Measurements from ENCODE around the gene HOXC12.

Gene HOXC12

DNA sequence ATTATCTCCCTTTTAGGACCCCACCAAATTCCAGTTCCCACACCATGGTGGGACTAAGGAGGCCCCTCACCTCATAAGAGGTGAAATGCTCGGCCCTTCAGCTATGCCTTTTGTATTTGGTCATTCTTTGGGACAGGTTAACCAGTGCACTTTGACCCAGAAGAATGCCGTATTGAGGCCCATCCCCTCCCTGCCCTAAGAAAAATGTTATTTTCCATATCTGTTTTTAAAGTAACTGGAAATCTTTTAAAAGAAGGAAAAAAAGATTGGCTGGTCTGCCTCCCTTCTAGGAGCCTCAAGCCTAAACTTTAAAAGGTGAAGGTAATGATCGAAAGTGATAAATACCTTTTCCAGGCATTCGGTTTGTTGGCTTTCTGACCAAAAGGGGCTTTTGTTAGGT is 21.8 kb upstream of the HOXC12 start:
- Histone ChIP-seq H3K36me3 (ENCODE audit: control insufficient read depth, insufficient read depth, low read length) (no peaks in the 10 kb centered on the region), H3K27ac (ENCODE audit: low read depth, low read length) (no peak overlapping the region), H3K9me3 (ENCODE audit: control insufficient read depth, insufficient read depth, low read depth, low read length) (no peaks in the 10 kb centered on the region), H3K4me3 (ENCODE audit: low read depth, low read length) (no peak overlapping the region), H3K27me3 (ENCODE audit: control insufficient read depth, insufficient read depth, low read length) (peaks cover 100% of the 10 kb centered on the region), H3K9ac (ENCODE audit: low read length) (no peak overlapping the region), H3K4me1 (ENCODE audit: control insufficient read depth, insufficient read depth, low read length) (no peaks in the 10 kb centered on the region)

DNA sequence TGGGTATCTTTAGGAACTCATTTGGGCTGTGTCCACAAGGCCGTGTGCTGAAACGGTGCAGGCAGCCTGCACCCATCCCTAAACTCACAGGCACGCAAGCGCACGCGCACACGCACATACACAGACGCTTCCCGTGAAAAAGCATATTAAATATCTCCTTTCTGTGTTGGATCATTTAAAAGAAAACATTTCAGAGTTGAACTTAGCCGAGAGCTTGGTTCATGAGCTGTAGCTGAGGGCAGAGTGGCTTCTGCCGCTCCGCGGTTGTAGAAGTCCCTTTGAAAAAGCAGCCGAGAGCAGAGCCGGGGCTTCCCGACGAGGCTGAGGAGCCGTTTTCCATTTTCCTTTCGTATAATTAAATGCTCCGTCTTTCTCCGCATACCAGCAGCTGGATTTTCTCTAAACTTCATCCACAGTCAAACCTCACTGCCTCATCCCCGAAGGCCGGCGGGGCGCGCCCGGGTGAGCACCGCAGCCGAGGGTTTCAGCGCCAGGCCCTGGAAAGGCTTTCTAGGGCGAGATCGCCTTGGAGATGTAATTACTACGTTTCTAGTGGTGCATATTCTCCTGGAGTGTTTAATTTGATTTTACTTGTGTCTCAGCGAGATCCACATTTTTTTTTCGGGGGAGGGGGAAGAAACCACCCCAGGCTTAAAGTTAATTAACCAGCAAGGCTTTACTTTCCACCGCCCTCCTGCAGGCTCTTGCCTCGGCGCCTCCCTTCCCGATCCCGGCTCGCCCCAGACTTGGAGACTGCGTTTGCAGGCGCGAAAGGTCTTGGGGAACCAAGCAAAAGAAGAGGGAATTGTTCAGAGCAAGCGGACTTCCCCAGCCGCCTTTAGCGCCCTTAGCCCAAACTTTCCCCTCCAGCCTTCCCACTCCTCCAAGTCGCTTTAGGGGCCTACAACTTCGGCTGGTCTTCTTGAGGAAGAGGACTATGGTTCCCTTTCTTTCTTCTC is 19.0 kb upstream of the HOXC12 start:
- H3K9me3 ChIP-seq (ENCODE audit: control insufficient read depth, insufficient read depth, low read depth, low read length): no peaks in the 10 kb centered on the region
- H3K9ac ChIP-seq (ENCODE audit: low read length): no peak overlapping the region
- no peak overlapping the region for H3K27ac ChIP-seq (ENCODE audit: low read depth, low read length)
- no peak overlapping the region for H3K4me3 ChIP-seq (ENCODE audit: low read depth, low read length)
- H3K27me3 ChIP-seq (ENCODE audit: control insufficient read depth, insufficient read depth, low read length): peaks cover 100% of the 10 kb centered on the region
- H3K4me1 ChIP-seq (ENCODE audit: control insufficient read depth, insufficient read depth, low read length): no peaks in the 10 kb centered on the region
- no peaks in the 10 kb centered on the region for H3K36me3 ChIP-seq (ENCODE audit: control insufficient read depth, insufficient read depth, low read length)

GRCh38 chr12:53937099-53937498 is 17.6 kb upstream of the HOXC12 start:
- Histone ChIP-seq H3K9me3 (ENCODE audit: control insufficient read depth, insufficient read depth, low read depth, low read length) (no peaks in the 10 kb centered on the region), H3K36me3 (ENCODE audit: control insufficient read depth, insufficient read depth, low read length) (no peaks in the 10 kb centered on the region), H3K4me1 (ENCODE audit: control insufficient read depth, insufficient read depth, low read length) (no peaks in the 10 kb centered on the region), H3K27ac (ENCODE audit: low read depth, low read length) (no peak overlapping the region), H3K9ac (ENCODE audit: low read length) (no peak overlapping the region), H3K4me3 (ENCODE audit: low read depth, low read length) (no peak overlapping the region), H3K27me3 (ENCODE audit: control insufficient read depth, insufficient read depth, low read length) (peaks cover 100% of the 10 kb centered on the region)

DNA sequence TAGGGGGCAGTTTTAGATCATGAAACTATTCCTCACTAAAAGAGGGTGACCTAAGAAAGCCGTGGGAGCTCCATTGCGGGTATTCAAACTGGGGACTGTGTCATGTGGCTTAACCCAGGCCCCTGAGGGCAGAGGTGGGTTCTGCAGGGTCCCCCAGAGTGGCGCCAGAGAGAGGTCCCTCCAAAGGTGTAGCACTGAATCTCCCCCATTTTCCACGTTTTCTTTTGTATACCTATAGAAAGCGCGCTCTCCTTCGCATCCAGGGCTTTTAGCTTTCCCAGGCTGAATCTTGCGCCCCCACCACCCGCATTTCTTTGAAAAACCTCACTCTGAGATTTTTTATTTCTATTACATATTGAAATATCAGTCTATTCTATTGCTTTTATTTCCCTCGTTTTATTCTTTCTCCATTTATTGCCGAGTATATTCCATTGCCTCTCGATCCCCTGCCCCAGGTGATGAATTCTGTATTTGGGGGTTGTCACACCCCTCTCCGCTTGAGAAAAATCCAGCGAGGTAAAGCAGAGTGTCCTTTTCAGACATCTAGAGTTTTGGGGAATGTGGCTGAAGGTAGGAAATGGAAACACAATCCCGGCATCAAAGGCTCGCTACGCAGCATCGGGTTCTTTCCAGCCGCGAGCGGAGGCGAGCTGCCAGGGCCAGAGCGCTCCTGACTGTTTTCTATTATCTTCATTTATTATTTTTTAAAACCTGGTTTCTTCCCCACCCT is 16.9 kb upstream of the HOXC12 start:
- Histone ChIP-seq H3K9me3 (ENCODE audit: control insufficient read depth, insufficient read depth, low read depth, low read length) (no peaks in the 10 kb centered on the region), H3K36me3 (ENCODE audit: control insufficient read depth, insufficient read depth, low read length) (no peaks in the 10 kb centered on the region), H3K9ac (ENCODE audit: low read length) (no peak overlapping the region), H3K27me3 (ENCODE audit: control insufficient read depth, insufficient read depth, low read length) (peaks cover 100% of the 10 kb centered on the region), H3K4me3 (ENCODE audit: low read depth, low read length) (peak overlapping the region; percentile 12; the same call in 1 of the 2 replicates), H3K4me1 (ENCODE audit: control insufficient read depth, insufficient read depth, low read length) (no peaks in the 10 kb centered on the region), H3K27ac (ENCODE audit: low read depth, low read length) (no peak overlapping the region)

GRCh38 chr12:53938326-53939140 is 16.2 kb upstream of the HOXC12 start, which contains the start of gene HOXC13:
Gene HOXC13, plus strand, starts transcription at chr12:53938831. Its CDS starts 76 bp downstream, at chr12:53938907.
- no peak within 1 kb of the TSS for H3K9ac ChIP-seq (ENCODE audit: low read length)

GRCh38 chr12:53939141-53940108 is 15.3 kb upstream of the HOXC12 start:
- Histone ChIP-seq H3K9ac (ENCODE audit: low read length) (no peak overlapping the region), H3K4me3 (ENCODE audit: low read depth, low read length) (peak overlapping the region; percentile 26; the same call in 1 of the 2 replicates), H3K9me3 (ENCODE audit: control insufficient read depth, insufficient read depth, low read depth, low read length) (no peaks in the 10 kb centered on the region), H3K27me3 (ENCODE audit: control insufficient read depth, insufficient read depth, low read length) (peaks cover 100% of the 10 kb centered on the region), H3K36me3 (ENCODE audit: control insufficient read depth, insufficient read depth, low read length) (no peaks in the 10 kb centered on the region), H3K27ac (ENCODE audit: low read depth, low read length) (no peak overlapping the region), H3K4me1 (ENCODE audit: control insufficient read depth, insufficient read depth, low read length) (no peaks in the 10 kb centered on the region)

More at GRCh38 chr12:53938326-53939140, 16.2 kb upstream of the HOXC12 start, which contains the start of gene HOXC13:
- Histone ChIP-seq H3K27me3 (ENCODE audit: control insufficient read depth, insufficient read depth, low read length) (peaks cover 100% of the 10 kb centered on the region), H3K9me3 (ENCODE audit: control insufficient read depth, insufficient read depth, low read depth, low read length) (no peaks in the 10 kb centered on the region), H3K4me3 (ENCODE audit: low read depth, low read length) (peak within 1 kb of the TSS; percentile 41; the same call in 1 of the 2 replicates), H3K36me3 (ENCODE audit: control insufficient read depth, insufficient read depth, low read length) (no peaks in the 10 kb centered on the region), H3K27ac (ENCODE audit: low read depth, low read length) (no peak within 1 kb of the TSS), H3K4me1 (ENCODE audit: control insufficient read depth, insufficient read depth, low read length) (no peaks in the 10 kb centered on the region)

DNA sequence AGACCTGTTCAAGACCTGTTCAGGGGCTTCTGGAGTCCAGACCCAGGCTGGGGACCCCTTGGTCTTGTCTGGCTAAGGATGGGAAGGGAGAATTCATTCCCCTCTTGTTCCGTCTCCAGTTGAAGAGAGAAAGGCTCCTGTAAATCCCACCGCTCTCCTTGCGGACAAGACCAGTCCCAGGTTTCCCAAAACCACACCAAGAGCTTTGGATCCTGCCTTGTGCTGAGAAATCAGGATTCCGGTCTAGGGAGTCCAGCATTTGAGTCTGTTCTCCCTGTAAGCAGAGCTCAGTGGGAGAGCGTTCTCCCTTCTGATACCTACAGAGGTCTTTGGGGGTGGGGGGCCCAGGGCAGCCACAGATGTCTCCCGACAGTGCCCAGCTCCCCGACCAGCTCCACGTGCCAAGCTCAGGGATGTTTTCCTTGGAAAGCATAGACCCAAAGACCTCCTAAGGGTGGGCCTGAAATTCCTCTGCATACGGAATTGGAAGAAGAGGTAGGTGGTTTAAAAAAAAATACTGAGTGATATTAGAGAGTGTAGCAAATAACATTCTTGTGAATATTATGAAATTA is 14.2 kb upstream of the HOXC12 start:
- Histone ChIP-seq H3K27ac (ENCODE audit: low read depth, low read length) (no peak overlapping the region), H3K36me3 (ENCODE audit: control insufficient read depth, insufficient read depth, low read length) (no peaks in the 10 kb centered on the region), H3K9ac (ENCODE audit: low read length) (no peak overlapping the region), H3K9me3 (ENCODE audit: control insufficient read depth, insufficient read depth, low read depth, low read length) (no peaks in the 10 kb centered on the region), H3K4me3 (ENCODE audit: low read depth, low read length) (no peak overlapping the region), H3K4me1 (ENCODE audit: control insufficient read depth, insufficient read depth, low read length) (no peaks in the 10 kb centered on the region), H3K27me3 (ENCODE audit: control insufficient read depth, insufficient read depth, low read length) (peaks cover 100% of the 10 kb centered on the region)

DNA sequence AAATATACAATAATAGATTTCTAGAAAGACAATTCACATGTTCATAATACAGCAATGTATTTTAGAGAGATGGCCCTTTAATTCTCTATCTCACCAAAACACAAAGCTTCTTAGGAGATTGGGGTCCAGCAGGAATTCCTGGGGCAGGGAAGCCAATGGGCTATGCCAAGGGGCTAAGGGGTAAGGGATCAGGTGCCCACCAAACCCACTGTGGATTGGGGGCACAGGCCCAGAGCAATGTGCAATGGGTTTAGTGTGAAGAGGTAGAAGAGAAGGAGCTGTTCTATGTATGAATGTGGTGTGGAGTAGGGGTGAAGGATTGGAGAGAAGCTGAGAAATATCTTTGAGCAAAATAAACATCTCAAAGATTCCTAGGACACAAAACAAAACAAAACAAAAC is 13.5 kb upstream of the HOXC12 start:
- H3K27ac ChIP-seq (ENCODE audit: low read depth, low read length): no peak overlapping the region
- H3K9me3 ChIP-seq (ENCODE audit: control insufficient read depth, insufficient read depth, low read depth, low read length): no peaks in the 10 kb centered on the region
- peaks cover 100% of the 10 kb centered on the region for H3K27me3 ChIP-seq (ENCODE audit: control insufficient read depth, insufficient read depth, low read length)
- H3K9ac ChIP-seq (ENCODE audit: low read length): no peak overlapping the region
- no peaks in the 10 kb centered on the region for H3K36me3 ChIP-seq (ENCODE audit: control insufficient read depth, insufficient read depth, low read length)
- no peaks in the 10 kb centered on the region for H3K4me1 ChIP-seq (ENCODE audit: control insufficient read depth, insufficient read depth, low read length)
- no peak overlapping the region for H3K4me3 ChIP-seq (ENCODE audit: low read depth, low read length)

GRCh38 chr12:53941750-53942149 is 13.0 kb upstream of the HOXC12 start:
- H3K9me3 ChIP-seq (ENCODE audit: control insufficient read depth, insufficient read depth, low read depth, low read length): no peaks in the 10 kb centered on the region
- H3K27me3 ChIP-seq (ENCODE audit: control insufficient read depth, insufficient read depth, low read length): peaks cover 100% of the 10 kb centered on the region
- H3K4me1 ChIP-seq (ENCODE audit: control insufficient read depth, insufficient read depth, low read length): no peaks in the 10 kb centered on the region

More at GRCh38 chr12:53941750-53942149, 13.0 kb upstream of the HOXC12 start:
- Histone ChIP-seq H3K27ac (ENCODE audit: low read depth, low read length) (no peak overlapping the region), H3K9ac (ENCODE audit: low read length) (no peak overlapping the region), H3K36me3 (ENCODE audit: control insufficient read depth, insufficient read depth, low read length) (no peaks in the 10 kb centered on the region), H3K4me3 (ENCODE audit: low read depth, low read length) (no peak overlapping the region)

Measured in HUES6 (cell line).